GM12872 (cell line): ENCODE data around the gene GNPTG.

Source experiments
- CTCF ChIP-seq: IDR thresholded peaks from 3 replicates; pipeline ENCODE4 v1.5.1; 2011; ENCODE audit warnings: low read depth, mild to moderate bottlenecking, low read length, moderate library complexity; ENCODE audit not compliant: insufficient read depth

GNPTG gene

GRCh38 chr16:1322407-1322806, 29.3 kb upstream of the GNPTG start:
- no peak for TF ChIP-seq CTCF

GRCh38 chr16:1323296-1324239, 28.2 kb upstream of the GNPTG start:
- TF ChIP-seq CTCF, result no peak

GRCh38 chr16:1324286-1324826, 27.4 kb upstream of the GNPTG start:
- no peak for TF ChIP-seq CTCF

GRCh38 chr16:1325261-1325660, 26.5 kb upstream of the GNPTG start:
- TF ChIP-seq CTCF, result no peak

- no peak for TF ChIP-seq CTCF
Observed at GRCh38 chr16:1325673-1326371, 25.9 kb upstream of the GNPTG start.

- TF ChIP-seq CTCF, result no peak
Observed at GRCh38 chr16:1326391-1326790, 25.3 kb upstream of the GNPTG start.

GRCh38 chr16:1326946-1327618, 24.6 kb upstream of the GNPTG start:
- no peak for TF ChIP-seq CTCF
